Fibroblast of lung (primary cell): ENCODE results near the gene LSM2. TPM values are rescaled to one million over a fixed set of nuclear protein-coding genes. Genes with fewer than 3 reads are reported as not detected.

Source experiments
- DNase-seq, 2 donors: peaks; one replicate each; pipeline versions ENCODE4 v3.0.0 to v3.0.0-alpha.2; 2010; ENCODE audit warnings: low read depth in 2 of 2
- H2AFZ ChIP-seq: 2 replicates; pipeline ENCODE4 v1.5.1; 2012; ENCODE audit warnings: low read length, control low read depth, inconsistent platforms
- H3K27ac ChIP-seq: 2 replicates; pipeline ENCODE4 v1.5.1; 2011; ENCODE audit warnings: low read length, control low read depth; ENCODE audit not compliant: insufficient read depth
- H3K27me3 ChIP-seq: 2 replicates; pipeline ENCODE4 v1.5.1; 2011; ENCODE audit warnings: mild to moderate bottlenecking, low read length; ENCODE audit not compliant: control insufficient read depth, insufficient read depth
- H3K36me3 ChIP-seq: 2 replicates; pipeline ENCODE4 v1.5.1; 2011; ENCODE audit warnings: low read length; ENCODE audit not compliant: control insufficient read depth, insufficient read depth
- H3K4me1 ChIP-seq: 2 replicates; pipeline ENCODE4 v1.5.1; 2011; ENCODE audit warnings: low read length; ENCODE audit not compliant: control insufficient read depth, insufficient read depth; ENCODE audit errors: extremely low read depth
- H3K4me2 ChIP-seq: 2 replicates; pipeline ENCODE4 v1.5.1; 2011; ENCODE audit warnings: low read length, control low read depth; ENCODE audit not compliant: insufficient read depth; ENCODE audit errors: extremely low read depth
- H3K4me3 ChIP-seq, 4 experiments: fragments of 200-600 bp in 1 of 4; sonication (generic) in 1 of 4; replicated peaks in 1 of 4; 2 replicates each; pipeline ENCODE4 v1.5.1; 2011 to 2016; ENCODE audit warnings: low read length in 4 of 4, low read depth in 3 of 4, mild to moderate bottlenecking in 3 of 4, control low read depth in 2 of 4, inconsistent platforms in 1 of 4, mixed read lengths in 1 of 4; ENCODE audit not compliant: insufficient read depth in 1 of 4; ENCODE audit errors: control extremely low read depth in 1 of 4
- H3K79me2 ChIP-seq: 2 replicates; pipeline ENCODE4 v1.5.1; 2012; ENCODE audit warnings: mild to moderate bottlenecking, low read length, inconsistent platforms; ENCODE audit not compliant: control insufficient read depth, insufficient read depth
- H3K9ac ChIP-seq: 2 replicates; pipeline ENCODE4 v1.5.1; 2011; ENCODE audit warnings: mild to moderate bottlenecking, low read length, control low read depth; ENCODE audit not compliant: insufficient read depth
- H3K9me3 ChIP-seq: 2 replicates; pipeline ENCODE4 v1.5.1; 2012; ENCODE audit warnings: low read depth, low read length; ENCODE audit not compliant: control insufficient read depth, insufficient read depth
- H4K20me1 ChIP-seq: 2 replicates; pipeline ENCODE4 v1.5.1; 2011; ENCODE audit warnings: low read length; ENCODE audit not compliant: control insufficient read depth, insufficient read depth; ENCODE audit errors: extremely low read depth
- CTCF ChIP-seq, 2 donors: IDR thresholded peaks in 1 of 2; conservative IDR thresholded peaks in 1 of 2; 1 replicate in 1 of 2; 2 replicates in 1 of 2; pipeline ENCODE4 v1.5.1; 2011 to 2012; ENCODE audit warnings: low read length in 2 of 2, control low read depth in 1 of 2, inconsistent platforms in 1 of 2, low read depth in 1 of 2, mild to moderate bottlenecking in 1 of 2
- EZH2 ChIP-seq: IDR thresholded peaks from 2 replicates; pipeline ENCODE4 v1.5.1; 2012; ENCODE audit warnings: low read length, control low read depth, mild to moderate bottlenecking; ENCODE audit errors: missing control alignments
- polyA plus RNA-seq, 2 donors: library from polyadenylated mRNA; depleted of rRNA in 1 of 2; stranded (reverse) in 1 of 2; unstranded in 1 of 2; fragments of >200 nt; gene quantifications; 2 replicates each; pipeline ENCODE4 v1.2.1, GENCODE V29; 2011 to 2012; ENCODE audit warnings: missing spikeins in 1 of 2
- total RNA-seq: library from RNA; depleted of rRNA; stranded (reverse); fragments of >200 nt; gene quantifications from 2 replicates; pipeline ENCODE4 v1.2.1, GENCODE V29; 2014

The LSM2 gene
- total and polyA plus RNA-seq, 2 donors (not counting 1 experiment from before 2014, with no cell fraction given), result 24.3 to 34.7 TPM

- Histone ChIP-seq H3K4me3 (no peak within 1 kb of the TSS), H2AFZ (no peak within 1 kb of the TSS), H3K27me3 (no peaks in the 10 kb centered on the region), H3K9me3 (no peaks in the 10 kb centered on the region), H3K36me3 (peaks cover 7% of the 10 kb centered on the region), H3K4me2 (no peak within 1 kb of the TSS), H4K20me1 (no peaks in the 10 kb centered on the region), H3K27ac (no peak within 1 kb of the TSS), H3K79me2 (no peaks in the 10 kb centered on the region), H3K9ac (no peak within 1 kb of the TSS), H3K4me1 (peaks cover 4% of the 10 kb centered on the region)
- TF ChIP-seq CTCF (conservative IDR thresholded peaks at IDR 0.05 in 1 of 2, IDR thresholded peaks at IDR 0.05 in 1 of 2; ENCODE audit: low read depth in 1 of 2, low read length in 2 of 2) (no peak), EZH2 (no peak)
- no peak for DNase-seq
These were observed 44.4 kb downstream of the LSM2 start, which contains the start of gene SAPCD1 for GRCh38 chr6:31762356-31762755. Gene SAPCD1 (plus strand): TSS chr6:31762656. CDS start chr6:31763055, 399 bp downstream.

- H3K79me2 ChIP-seq, result no peaks in the 10 kb centered on the region
- no peak overlapping the region for H2AFZ ChIP-seq
- no peaks in the 10 kb centered on the region for H4K20me1 ChIP-seq
- H3K4me2 ChIP-seq, result no peak overlapping the region
- DNase-seq, result no peak
- peaks cover 7% of the 10 kb centered on the region for H3K36me3 ChIP-seq
- H3K27me3 ChIP-seq, result no peaks in the 10 kb centered on the region
- no peak overlapping the region for H3K27ac ChIP-seq
- TF ChIP-seq CTCF (conservative IDR thresholded peaks at IDR 0.05 in 1 of 2, IDR thresholded peaks at IDR 0.05 in 1 of 2; ENCODE audit: low read depth in 1 of 2, low read length in 2 of 2) (no peak), EZH2 (no peak)
- H3K4me1 ChIP-seq, result peaks cover 4% of the 10 kb centered on the region
- H3K4me3 ChIP-seq, result no peak overlapping the region
- H3K9me3 ChIP-seq, result no peaks in the 10 kb centered on the region
- H3K9ac ChIP-seq, result no peak overlapping the region
These were observed 45.4 kb downstream of the LSM2 start for GRCh38 chr6:31761343-31761742.

- no peak for DNase-seq
- Histone ChIP-seq H4K20me1 (no peaks in the 10 kb centered on the region), H2AFZ (no peak overlapping the region), H3K4me2 (no peak overlapping the region), H3K9me3 (no peaks in the 10 kb centered on the region), H3K4me3 (no peak overlapping the region), H3K9ac (no peak overlapping the region), H3K27me3 (no peaks in the 10 kb centered on the region), H3K36me3 (peaks cover 7% of the 10 kb centered on the region), H3K4me1 (peaks cover 4% of the 10 kb centered on the region), H3K27ac (no peak overlapping the region), H3K79me2 (no peaks in the 10 kb centered on the region)
- TF ChIP-seq EZH2 (no peak), CTCF (conservative IDR thresholded peaks at IDR 0.05 in 1 of 2, IDR thresholded peaks at IDR 0.05 in 1 of 2; ENCODE audit: low read depth in 1 of 2, low read length in 2 of 2) (no peak)
These were observed 46.0 kb downstream of the LSM2 start for GRCh38 chr6:31760790-31761189.
